Astrocyte (in vitro differentiated cells and primary cell): ENCODE data around the gene ADCY4. TPM values are rescaled to one million over a fixed set of nuclear protein-coding genes. Genes with fewer than 3 reads are reported as not detected.

Experiments
- DNase-seq: peaks from one replicate; pipeline ENCODE4 v3.0.0-alpha.2; 2010; ENCODE audit warnings: low read depth
- FAIRE-seq: peaks from 2 replicates; lab custom pipeline; 2011; peaks lifted over from hg19 to GRCh38; lab: Jason Lieb, UNC
- H2AFZ ChIP-seq: 2 replicates; pipeline ENCODE4 v1.6.0; 2012; ENCODE audit warnings: low read depth, low read length, inconsistent platforms
- H3K27ac ChIP-seq: 2 replicates; pipeline ENCODE4 v1.5.1; 2011; ENCODE audit warnings: low read depth, low read length, inconsistent platforms
- H3K27me3 ChIP-seq: 2 replicates; pipeline ENCODE4 v1.6.0; 2011; ENCODE audit warnings: low read length, inconsistent platforms; ENCODE audit not compliant: insufficient read depth
- H3K36me3 ChIP-seq: 2 replicates; pipeline ENCODE4 v1.5.1; 2011; ENCODE audit warnings: low read length, inconsistent platforms; ENCODE audit not compliant: insufficient read depth
- H3K4me1 ChIP-seq: 2 replicates; pipeline ENCODE4 v1.5.1; 2011; ENCODE audit warnings: low read length, inconsistent platforms; ENCODE audit not compliant: insufficient read depth
- H3K4me2 ChIP-seq: 2 replicates; pipeline ENCODE4 v1.6.0; 2012; ENCODE audit warnings: low read length, inconsistent platforms
- H3K4me3 ChIP-seq: 2 replicates; pipeline ENCODE4 v1.5.1; 2011; ENCODE audit warnings: low read depth, mild to moderate bottlenecking, low read length, inconsistent platforms; ENCODE audit not compliant: insufficient read depth
- H3K79me2 ChIP-seq: 2 replicates; pipeline ENCODE4 v1.6.0; 2012; ENCODE audit warnings: mild to moderate bottlenecking, low read length, inconsistent platforms; ENCODE audit not compliant: insufficient read depth
- H3K9ac ChIP-seq: 2 replicates; pipeline ENCODE4 v1.6.0; 2012; ENCODE audit warnings: mild to moderate bottlenecking, low read length, inconsistent platforms
- H3K9me3 ChIP-seq: 2 replicates; pipeline ENCODE4 v1.5.1; 2012; ENCODE audit warnings: low read depth, mild to moderate bottlenecking, low read length, inconsistent platforms; ENCODE audit not compliant: insufficient read depth
- H4K20me1 ChIP-seq: 2 replicates; pipeline ENCODE4 v1.6.0; 2012; ENCODE audit warnings: low read length, inconsistent platforms; ENCODE audit not compliant: insufficient read depth
- H3K27ac Mint-ChIP-seq: one replicate; pipeline ENCODE4 v1.8.0; 2021; ENCODE audit warnings: mild to moderate bottlenecking, mixed read lengths; ENCODE audit not compliant: unreplicated experiment
- H3K27me3 Mint-ChIP-seq: one replicate; pipeline ENCODE4 v1.8.0; 2021; ENCODE audit warnings: low read depth, mixed read lengths; ENCODE audit not compliant: unreplicated experiment
- H3K36me3 Mint-ChIP-seq: one replicate; pipeline ENCODE4 v1.8.0; 2021; ENCODE audit warnings: low read depth, mixed read lengths; ENCODE audit not compliant: unreplicated experiment
- H3K4me1 Mint-ChIP-seq: one replicate; pipeline ENCODE4 v1.8.0; 2021; ENCODE audit warnings: low read depth, mixed read lengths; ENCODE audit not compliant: unreplicated experiment
- H3K4me3 Mint-ChIP-seq: one replicate; pipeline ENCODE4 v1.8.0; 2021; ENCODE audit warnings: mild to moderate bottlenecking, moderate library complexity, mixed read lengths; ENCODE audit not compliant: unreplicated experiment
- H3K9me3 Mint-ChIP-seq: one replicate; pipeline ENCODE4 v1.8.0; 2021; ENCODE audit warnings: mild to moderate bottlenecking, mixed read lengths; ENCODE audit not compliant: unreplicated experiment
- EZH2 ChIP-seq: IDR thresholded peaks from 2 replicates; pipeline ENCODE4 v1.6.1; 2012; ENCODE audit warnings: mild to moderate bottlenecking, low read length, inconsistent platforms; ENCODE audit not compliant: insufficient read depth
- total RNA-seq: library from RNA; stranded (reverse); gene quantifications from 2 replicates; pipeline ENCODE4 v1.2.1, GENCODE V29; 2021
- TF ChIP-seq, protein P1 (sequence below): IDR thresholded peaks from 2 replicates; pipeline ENCODE4 v1.5.1; 2011; ENCODE audit warnings: low read depth, mild to moderate bottlenecking, inconsistent platforms, low read length, moderate library complexity; ENCODE audit not compliant: insufficient read depth

ADCY4 gene
- total RNA-seq, 1 donor from 2014 or later: 0.32 TPM

DNA sequence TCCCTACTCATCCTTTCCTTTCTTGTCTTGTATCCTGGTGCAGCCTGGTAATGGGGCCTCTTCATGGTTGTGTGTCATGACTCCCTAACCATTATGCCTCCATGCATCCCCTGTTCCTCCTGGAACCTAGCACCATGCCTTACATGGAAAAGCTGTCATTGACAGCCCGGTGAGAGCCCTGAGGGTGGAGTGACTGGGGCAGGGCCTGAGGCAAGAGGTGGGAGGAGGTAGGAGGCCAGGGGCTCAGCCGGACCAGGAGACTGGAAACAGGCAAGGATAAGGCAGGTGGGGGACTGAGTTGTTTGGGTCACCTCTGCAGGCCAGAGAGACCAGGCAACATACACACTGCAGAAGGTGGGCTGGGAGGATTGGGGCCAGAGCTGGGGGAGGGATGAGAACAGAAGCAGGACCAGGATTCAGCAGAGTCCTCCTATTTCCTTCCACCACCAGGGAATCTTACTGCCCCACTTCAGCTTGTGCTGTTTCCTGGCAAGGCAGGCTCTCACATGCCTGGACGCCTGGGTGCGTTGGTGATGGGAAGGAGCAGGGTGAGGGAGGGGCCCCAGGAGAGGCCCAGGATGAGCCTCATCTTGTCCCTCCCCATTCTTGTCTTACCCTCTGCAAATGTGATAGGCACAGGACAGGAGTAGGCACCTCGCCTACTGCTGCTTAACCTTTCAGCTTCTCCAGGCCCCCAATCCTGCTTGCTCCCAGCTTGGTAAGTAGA lies 25.2 kb downstream of the ADCY4 start, which contains the start of gene LTB4R2:
Gene LTB4R2 (plus strand): TSS at position 603 of the 727 bp plus-strand sequence. CDS start 525 bp downstream, outside the sequence.
- TF ChIP-seq, protein P1, sequence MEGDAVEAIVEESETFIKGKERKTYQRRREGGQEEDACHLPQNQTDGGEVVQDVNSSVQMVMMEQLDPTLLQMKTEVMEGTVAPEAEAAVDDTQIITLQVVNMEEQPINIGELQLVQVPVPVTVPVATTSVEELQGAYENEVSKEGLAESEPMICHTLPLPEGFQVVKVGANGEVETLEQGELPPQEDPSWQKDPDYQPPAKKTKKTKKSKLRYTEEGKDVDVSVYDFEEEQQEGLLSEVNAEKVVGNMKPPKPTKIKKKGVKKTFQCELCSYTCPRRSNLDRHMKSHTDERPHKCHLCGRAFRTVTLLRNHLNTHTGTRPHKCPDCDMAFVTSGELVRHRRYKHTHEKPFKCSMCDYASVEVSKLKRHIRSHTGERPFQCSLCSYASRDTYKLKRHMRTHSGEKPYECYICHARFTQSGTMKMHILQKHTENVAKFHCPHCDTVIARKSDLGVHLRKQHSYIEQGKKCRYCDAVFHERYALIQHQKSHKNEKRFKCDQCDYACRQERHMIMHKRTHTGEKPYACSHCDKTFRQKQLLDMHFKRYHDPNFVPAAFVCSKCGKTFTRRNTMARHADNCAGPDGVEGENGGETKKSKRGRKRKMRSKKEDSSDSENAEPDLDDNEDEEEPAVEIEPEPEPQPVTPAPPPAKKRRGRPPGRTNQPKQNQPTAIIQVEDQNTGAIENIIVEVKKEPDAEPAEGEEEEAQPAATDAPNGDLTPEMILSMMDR: no peak
- no peak for TF ChIP-seq EZH2
- Mint-ChIP-seq H3K4me1 (peaks cover 8% of the 10 kb centered on the region), H3K27me3 (peaks cover 6% of the 10 kb centered on the region), H3K9me3 (peaks cover 2% of the 10 kb centered on the region), H3K27ac (peak within 1 kb of the TSS; percentile 66), H3K4me3 (no peak within 1 kb of the TSS), H3K36me3 (peaks cover 29% of the 10 kb centered on the region)
- H3K79me2 ChIP-seq: no peaks in the 10 kb centered on the region
- H3K4me3 ChIP-seq: no peak within 1 kb of the TSS
- peak within 1 kb of the TSS; percentile 78 for H3K4me2 ChIP-seq
- peak within 1 kb of the TSS; percentile 44 for H2AFZ ChIP-seq
- H3K27ac ChIP-seq: no peak within 1 kb of the TSS
- peaks cover 2% of the 10 kb centered on the region for H3K27me3 ChIP-seq
- DNase-seq: no peak
- no peak for FAIRE-seq
- no peak within 1 kb of the TSS for H3K9ac ChIP-seq
- peaks cover 18% of the 10 kb centered on the region for H3K36me3 ChIP-seq
- H4K20me1 ChIP-seq: peaks cover 48% of the 10 kb centered on the region
- peaks cover 16% of the 10 kb centered on the region for H3K4me1 ChIP-seq
- H3K9me3 ChIP-seq: no peaks in the 10 kb centered on the region

GRCh38 chr14:24308342-24309124 lies 26.3 kb downstream of the ADCY4 start:
- Histone ChIP-seq H3K27ac (no peak overlapping the region), H3K9ac (no peak overlapping the region), H3K4me2 (no peak overlapping the region), H3K36me3 (peaks cover 30% of the 10 kb centered on the region), H3K27me3 (no peaks in the 10 kb centered on the region), H3K79me2 (no peaks in the 10 kb centered on the region), H2AFZ (no peak overlapping the region), H4K20me1 (peaks cover 48% of the 10 kb centered on the region), H3K4me1 (peaks cover 16% of the 10 kb centered on the region), H3K9me3 (no peaks in the 10 kb centered on the region), H3K4me3 (no peak overlapping the region)
- DNase-seq (no peak), FAIRE-seq (no peak)
- no peaks in the 10 kb centered on the region for H3K9me3 Mint-ChIP-seq
- H3K27ac Mint-ChIP-seq: no peak overlapping the region
- peaks cover 38% of the 10 kb centered on the region for H3K36me3 Mint-ChIP-seq
- H3K27me3 Mint-ChIP-seq: no peaks in the 10 kb centered on the region
- H3K4me1 Mint-ChIP-seq: peaks cover 8% of the 10 kb centered on the region
- TF ChIP-seq, protein P1: no peak
- no peak for TF ChIP-seq EZH2
- no peak overlapping the region for H3K4me3 Mint-ChIP-seq
